GM03348 (cell line): Measurements from ENCODE around the gene SAMD4A.
"Not testable (repeated sequence)": the region's sequence is repeated elsewhere in the genome, so short reads cannot be mapped to it uniquely, and the experiment has no call there.

Source experiments
- DNase-seq: peaks from one replicate; pipeline ENCODE4 v3.0.0; 2012; ENCODE audit warnings: low spot score

The SAMD4A gene

GRCh38 chr14:54734966-54735365 lies 168.0 kb downstream of the SAMD4A start:
- DNase-seq, result no peak

DNA sequence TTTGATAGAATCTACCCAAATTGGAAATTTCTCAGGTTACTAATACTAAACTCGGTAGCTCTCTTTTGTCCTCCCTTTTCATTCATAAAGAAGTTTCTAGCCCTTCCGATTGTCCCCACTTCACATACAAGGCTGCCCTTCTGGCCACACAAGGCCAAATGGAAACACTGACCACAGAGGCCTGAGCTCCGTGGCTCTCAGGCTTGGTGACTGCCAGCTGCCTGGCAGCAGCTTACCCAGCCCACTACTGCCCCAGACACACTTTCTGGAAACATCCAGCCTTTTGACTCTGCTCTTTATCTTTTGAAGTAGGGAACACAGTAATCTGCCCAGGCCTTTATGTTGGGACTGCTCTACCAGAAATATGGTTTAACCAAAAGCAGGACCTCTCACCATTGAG lies 168.5 kb downstream of the SAMD4A start:
- DNase-seq, result no peak

- DNase-seq, result peak; percentile 40
Observed at GRCh38 chr14:54737132-54737711, 170.3 kb downstream of the SAMD4A start.

DNA sequence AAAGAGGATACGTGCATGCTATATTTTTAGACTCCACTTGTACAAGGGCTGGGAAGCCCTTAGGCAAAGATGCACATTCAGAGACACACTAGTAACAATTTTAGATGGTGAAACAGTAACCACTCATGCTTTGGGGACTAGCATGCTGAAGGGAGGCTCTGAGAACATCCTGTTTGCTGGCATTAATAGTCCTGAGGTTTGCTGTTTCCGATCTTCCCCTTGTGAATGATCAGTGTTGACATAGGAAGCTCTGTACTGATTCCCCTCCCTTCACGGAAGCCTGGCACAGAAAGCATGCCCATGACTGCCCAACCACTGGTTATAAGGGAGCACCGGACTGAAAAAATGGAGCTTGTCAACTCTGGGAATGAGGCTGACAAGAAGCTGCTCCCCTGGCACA lies 171.1 kb downstream of the SAMD4A start:
- no peak for DNase-seq

DNA sequence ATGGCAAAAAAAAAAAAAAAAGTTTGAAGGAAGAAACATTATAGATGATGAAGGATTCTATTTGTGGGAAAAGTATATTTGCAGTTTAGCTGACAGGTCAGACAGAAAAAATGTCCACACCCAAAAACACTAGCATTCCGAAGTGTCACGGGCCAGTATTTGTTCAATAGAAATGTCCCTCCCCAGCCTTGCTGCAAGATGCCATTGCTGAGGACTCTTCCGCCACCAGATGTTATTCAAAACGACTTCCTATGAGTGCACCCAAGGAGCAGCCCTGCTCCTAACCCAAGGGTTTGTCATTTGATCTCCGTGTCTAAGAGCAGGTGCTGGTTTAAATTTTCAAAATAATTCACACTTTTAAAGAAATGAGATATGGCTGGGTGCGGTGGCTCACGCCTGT lies 172.6 kb downstream of the SAMD4A start:
- no peak for DNase-seq

DNA sequence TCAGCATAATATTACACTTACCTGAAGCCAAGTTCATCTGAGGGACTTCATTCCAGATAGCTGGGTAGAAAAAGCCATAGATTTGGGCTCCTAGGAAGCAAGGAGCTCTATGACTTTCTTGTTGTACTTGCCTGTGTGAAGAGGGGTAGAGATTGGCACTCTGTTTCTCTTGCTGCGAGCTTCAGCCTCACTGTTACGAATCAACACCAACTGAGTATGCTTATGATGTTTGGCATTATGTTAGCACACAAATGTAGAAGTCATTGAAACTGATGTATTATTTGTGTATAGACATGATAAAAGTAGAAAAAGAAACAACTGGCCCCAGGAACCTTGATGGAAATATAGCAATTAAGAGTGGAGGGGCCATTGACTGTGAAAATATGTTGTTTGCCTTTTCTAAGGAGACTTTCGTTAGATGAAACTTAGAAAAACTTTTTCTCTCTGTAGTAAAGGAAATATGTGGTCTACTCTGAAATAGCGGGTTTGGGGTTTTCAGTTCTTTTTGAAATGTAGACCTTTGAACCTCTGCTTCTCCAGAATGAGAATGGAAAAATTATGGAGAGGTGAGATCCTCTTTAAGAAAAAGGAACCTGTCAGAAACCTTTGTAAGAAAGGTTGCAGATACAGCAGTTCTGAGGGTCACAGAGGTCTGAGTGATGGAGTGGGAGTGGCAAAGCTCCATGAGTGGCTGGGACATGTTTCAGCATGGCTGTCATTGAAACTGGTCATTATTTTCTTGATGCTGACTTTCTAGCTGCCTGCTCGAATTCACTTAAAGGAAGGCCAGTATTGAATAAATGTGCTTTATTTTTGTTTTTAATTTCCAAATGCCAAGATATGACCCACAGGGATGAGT lies 175.8 kb downstream of the SAMD4A start:
- no peak for DNase-seq

DNA sequence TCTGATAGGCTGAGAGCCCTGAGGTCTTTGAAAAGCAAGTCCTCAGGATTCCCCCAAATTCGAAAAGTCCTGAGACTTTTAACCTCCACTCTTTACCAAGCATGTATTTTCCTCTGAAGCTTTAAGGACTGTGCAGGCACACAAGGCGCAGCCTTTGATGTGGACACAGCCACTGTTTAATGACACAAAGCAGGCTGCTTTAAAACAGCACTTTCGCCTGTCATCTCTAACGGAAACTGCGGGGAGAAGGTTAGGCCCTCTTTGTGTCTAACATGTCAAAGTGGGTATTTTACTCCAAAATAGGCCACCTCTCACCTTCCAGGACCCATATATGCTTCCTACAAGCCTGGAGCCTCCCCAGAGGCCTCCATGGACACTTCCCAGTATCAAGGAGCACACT lies 176.5 kb downstream of the SAMD4A start:
- no peak for DNase-seq

DNA sequence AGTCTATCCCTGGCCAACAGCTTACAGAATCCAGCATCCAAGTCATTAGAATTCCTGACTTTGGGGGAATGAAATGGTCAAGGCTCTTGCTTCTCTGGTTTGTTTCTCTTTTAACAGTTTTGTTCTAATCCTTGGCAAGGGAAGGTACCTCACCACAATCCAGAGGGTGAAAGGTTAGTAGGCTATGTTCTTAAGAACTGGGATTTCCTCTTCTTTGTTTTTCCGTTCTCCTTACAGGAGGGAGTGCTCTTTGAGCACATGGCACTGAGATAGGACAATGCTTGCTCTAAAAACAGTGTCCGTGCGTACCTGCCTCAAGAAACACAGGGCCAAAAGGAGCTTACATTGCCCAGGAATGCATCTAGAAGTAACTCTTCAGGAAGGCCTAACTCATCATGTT lies 179.1 kb downstream of the SAMD4A start:
- DNase-seq, result no peak

- no peak for DNase-seq
Observed at GRCh38 chr14:54747616-54748015, 180.7 kb downstream of the SAMD4A start.

DNA sequence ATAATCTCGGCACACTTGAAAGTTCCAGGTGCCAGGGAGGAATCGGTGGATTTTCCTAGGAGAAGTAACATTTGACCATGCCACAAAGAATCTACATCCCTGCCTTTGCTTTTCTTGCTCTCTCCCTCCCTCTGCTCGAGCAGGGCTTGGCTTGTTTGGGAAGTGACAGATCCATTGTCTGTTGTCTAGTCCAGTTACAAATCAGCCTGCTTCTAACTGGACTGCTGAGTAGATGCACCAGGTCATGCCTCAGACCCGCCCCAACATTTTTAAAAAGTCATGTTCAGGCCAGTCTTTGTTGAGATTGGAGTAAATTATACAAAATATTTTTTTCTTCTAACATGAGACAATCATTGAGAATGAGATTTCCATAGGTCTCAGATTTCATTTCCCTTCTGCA lies 182.3 kb downstream of the SAMD4A start:
- no peak for DNase-seq

DNA sequence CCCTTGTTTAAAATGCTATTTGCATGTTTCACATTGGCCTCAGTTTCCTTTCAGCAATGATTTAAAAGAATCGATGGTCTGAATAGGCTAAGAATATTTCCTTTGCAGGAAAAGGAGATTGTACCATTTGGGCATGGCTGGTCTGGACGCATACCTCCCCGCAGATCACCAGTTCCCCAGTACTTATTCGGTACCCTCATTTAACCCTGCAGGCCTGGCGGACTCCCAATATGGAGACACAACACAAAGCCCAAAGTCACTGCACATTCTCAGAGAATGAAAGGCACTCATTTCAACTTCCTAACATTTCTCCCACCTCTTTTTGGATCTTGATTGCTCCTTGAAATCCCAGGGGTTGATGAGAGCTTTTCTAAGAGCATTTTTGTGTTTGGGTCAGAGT lies 182.8 kb downstream of the SAMD4A start:
- no peak for DNase-seq

DNA sequence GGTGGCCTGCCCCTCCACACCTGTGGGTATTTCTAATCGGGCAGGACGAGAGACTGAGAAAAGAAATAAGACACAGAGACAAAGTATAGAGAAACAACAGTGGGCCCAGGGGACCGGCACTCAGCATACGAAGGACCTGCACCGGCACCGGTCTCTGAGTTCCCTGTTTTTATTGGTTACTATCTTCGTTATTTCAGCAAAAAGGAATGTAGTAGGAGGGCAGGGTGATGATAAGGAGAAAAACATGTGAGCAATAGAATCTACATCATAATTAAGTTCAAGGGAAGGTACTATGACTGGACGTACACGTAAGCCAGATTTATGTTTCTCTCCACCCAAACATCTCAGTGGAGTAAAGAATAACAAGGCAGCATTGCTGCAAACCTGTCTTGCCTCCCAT lies 185.7 kb downstream of the SAMD4A start:
- not testable (repeated sequence) for DNase-seq

GRCh38 chr14:54753396-54753795 lies 186.5 kb downstream of the SAMD4A start:
- DNase-seq, result not testable (repeated sequence)

GRCh38 chr14:54754116-54754622 lies 187.2 kb downstream of the SAMD4A start:
- DNase-seq, result no peak

DNA sequence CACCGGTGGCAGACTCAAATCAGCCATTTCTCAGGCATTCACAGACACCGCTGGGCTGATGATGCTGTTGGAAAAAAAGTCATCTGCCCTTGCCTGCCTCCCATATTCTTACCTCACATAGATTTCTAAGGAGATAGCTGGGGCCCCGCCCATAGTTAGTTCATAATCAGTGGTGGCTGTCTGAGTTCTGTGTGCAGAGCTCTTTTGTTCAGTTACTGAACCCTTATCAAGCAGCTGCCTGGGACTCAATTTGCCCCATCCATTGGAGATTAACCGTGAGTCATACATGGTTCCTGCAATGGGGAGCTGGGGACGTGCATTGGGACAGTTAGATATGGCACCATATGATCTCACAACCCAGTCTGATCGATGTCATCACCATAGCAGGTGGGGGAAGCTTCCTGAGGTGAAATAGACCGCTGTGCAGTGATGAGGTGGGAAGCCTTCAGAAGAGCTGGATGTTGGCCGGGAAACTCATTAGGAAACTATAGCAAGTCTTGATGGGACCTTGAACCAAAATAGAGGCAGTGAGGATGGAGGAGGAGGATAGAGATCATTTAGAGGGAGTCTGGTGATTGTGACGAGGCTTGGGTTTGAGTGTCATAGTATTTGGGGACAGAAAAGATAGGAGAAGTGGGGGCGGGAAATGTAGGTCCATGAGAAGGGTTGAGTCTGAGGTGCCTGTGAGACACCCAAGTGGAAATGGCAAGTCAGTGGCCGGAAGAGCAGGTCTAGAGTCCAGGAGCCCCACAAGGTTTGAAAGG lies 187.9 kb downstream of the SAMD4A start:
- DNase-seq, result no peak

- no peak for DNase-seq
Observed at GRCh38 chr14:54756656-54757392, 189.9 kb downstream of the SAMD4A start.

- DNase-seq, result no peak
Observed at GRCh38 chr14:54758041-54758440, 191.1 kb downstream of the SAMD4A start.

- DNase-seq, result no peak
Observed at GRCh38 chr14:54759982-54760585, 193.2 kb downstream of the SAMD4A start.

DNA sequence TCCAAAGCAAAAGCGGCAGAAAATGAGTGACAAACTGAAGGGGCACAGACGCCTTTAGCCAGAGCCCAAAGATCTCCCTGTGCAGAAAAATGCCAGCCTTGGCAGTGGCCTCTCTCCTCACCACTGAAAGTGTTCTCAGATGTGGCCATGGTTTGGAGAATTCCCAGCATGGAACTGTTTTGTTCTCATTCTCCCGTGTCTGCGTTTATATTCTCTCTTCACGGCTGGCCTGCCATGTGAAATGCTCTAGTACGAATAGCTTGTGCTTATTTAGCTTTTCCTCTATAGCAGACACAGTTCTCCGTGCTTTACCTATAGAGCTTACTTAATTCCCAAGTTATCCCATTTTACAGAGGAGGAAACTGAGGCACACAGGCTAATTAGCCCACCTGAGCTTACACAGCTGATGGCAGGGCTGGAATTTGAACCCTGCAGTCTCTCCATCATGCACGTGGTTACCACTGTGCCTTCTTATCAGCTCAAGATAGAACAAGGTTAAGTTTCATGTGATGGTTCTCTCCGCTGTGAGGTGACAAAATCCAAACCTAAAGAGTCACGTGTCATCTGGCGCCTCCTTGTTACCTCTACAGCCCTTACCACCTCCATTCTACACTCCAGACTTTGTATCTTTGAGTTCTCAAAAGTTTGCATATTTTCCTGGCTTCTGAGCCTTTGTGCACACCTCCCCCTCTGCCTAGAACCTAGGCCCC lies 194.1 kb downstream of the SAMD4A start:
- no peak for DNase-seq

DNA sequence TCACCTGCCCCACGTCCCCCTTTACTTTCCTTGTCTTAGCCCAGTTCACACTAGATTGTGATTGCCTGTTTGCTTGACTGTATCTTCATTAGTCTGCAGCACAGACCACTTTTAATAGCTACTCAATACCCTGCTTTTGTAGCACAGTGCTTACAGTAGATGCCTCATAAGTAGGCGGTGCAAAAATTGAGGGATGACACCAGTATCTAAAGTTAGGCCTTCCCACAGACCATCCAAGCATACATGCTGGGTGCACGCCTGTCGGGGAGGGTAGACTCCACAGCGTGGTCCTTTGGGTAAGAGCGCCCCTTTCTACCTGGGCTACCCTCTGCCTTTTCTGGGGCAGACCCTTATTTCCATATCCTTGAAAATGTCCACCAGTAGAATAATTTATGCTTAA lies 194.9 kb downstream of the SAMD4A start:
- DNase-seq, result no peak

- peak; percentile 42 for DNase-seq
Observed at GRCh38 chr14:54762296-54762695, 195.4 kb downstream of the SAMD4A start.
